Measurements from ENCODE around the gene PCNX2.
A peak's percentile ranks its signal among the peaks of the same experiment; 100 is the strongest.

PCNX2 gene

GRCh38 chr1:233240829-233241682, 54.5 kb downstream of the PCNX2 start:
- TF ChIP-seq, protein P1, sequence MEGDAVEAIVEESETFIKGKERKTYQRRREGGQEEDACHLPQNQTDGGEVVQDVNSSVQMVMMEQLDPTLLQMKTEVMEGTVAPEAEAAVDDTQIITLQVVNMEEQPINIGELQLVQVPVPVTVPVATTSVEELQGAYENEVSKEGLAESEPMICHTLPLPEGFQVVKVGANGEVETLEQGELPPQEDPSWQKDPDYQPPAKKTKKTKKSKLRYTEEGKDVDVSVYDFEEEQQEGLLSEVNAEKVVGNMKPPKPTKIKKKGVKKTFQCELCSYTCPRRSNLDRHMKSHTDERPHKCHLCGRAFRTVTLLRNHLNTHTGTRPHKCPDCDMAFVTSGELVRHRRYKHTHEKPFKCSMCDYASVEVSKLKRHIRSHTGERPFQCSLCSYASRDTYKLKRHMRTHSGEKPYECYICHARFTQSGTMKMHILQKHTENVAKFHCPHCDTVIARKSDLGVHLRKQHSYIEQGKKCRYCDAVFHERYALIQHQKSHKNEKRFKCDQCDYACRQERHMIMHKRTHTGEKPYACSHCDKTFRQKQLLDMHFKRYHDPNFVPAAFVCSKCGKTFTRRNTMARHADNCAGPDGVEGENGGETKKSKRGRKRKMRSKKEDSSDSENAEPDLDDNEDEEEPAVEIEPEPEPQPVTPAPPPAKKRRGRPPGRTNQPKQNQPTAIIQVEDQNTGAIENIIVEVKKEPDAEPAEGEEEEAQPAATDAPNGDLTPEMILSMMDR (IDR thresholded peaks at IDR 0.05; ENCODE audit: insufficient read depth, low read length, missing control alignments) = peak; percentile 82
- no peak overlapping the region for H3K4me3 ChIP-seq (ENCODE audit: low read depth, low read length)
- ChIA-PET POLR2A (interaction anchor here (0.5 kb wide), 1 partner anchor 166 kb away, joined by 3 read pairs; no protein-coding TSS in a partner anchor), CTCF (interaction anchor here (0.5 to 2.1 kb wide), 8 partner anchors 12 to 1374 kb away, joined by 3 to 12 read pairs (median 4); no protein-coding TSS in a partner anchor)
- DNase-seq (ENCODE audit: low read depth, low spot score) = no peak

- no peak overlapping the region for H3K4me3 ChIP-seq (ENCODE audit: low read depth, low read length)
- no peak for DNase-seq (ENCODE audit: low read depth, low spot score)
- ChIA-PET CTCF (interaction anchor here (0.5 to 1.5 kb wide), 5 partner anchors 25 to 1373 kb away, joined by 3 to 5 read pairs (median 3); no protein-coding TSS in a partner anchor), POLR2A (interaction anchor here (0.6 kb wide), 1 partner anchor 43 kb away, joined by 4 read pairs; no protein-coding TSS in a partner anchor)
- TF ChIP-seq, protein P1 (IDR thresholded peaks at IDR 0.05; ENCODE audit: insufficient read depth, low read length, missing control alignments) = no peak
Measured at GRCh38 chr1:233240371-233240770, 55.2 kb downstream of the PCNX2 start.

DNA sequence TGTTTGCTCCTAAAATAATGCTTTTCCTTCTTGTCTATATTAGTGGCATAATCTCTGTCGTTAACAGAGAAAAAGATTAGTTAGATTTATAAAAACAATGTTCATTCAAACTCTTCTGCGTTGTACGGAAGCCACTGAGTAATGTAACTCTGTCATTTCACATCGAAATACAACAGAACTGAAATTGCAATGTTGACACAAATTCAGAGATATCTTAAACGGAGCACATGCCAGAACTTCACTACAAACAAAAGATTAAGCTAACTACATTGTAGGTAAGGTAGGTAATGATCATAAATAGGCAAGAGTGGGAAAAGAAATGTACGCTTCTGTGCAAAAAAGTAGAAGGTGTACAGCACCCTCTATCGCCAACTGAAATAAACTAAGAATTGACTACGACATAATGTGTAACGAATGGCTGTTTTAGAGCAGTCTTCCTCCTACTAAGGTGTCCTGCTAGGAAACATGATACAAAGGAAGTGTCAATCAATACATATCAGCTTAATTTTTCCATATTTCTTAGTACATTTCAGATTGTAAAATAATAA, 56.6 kb downstream of the PCNX2 start:
- TF ChIP-seq, protein P1 (IDR thresholded peaks at IDR 0.05; ENCODE audit: insufficient read depth, low read length, missing control alignments) = no peak
- ChIA-PET CTCF (interaction anchor here (1.1 kb wide), 1 partner anchor 604 kb away, joined by 4 read pairs; no protein-coding TSS in a partner anchor), POLR2A (no interaction called here)
- no peak for DNase-seq (ENCODE audit: low read depth, low spot score)
- H3K4me3 ChIP-seq (ENCODE audit: low read depth, low read length) = no peak overlapping the region

- ChIA-PET CTCF (no interaction called here), POLR2A (no interaction called here)
- no peak for DNase-seq (ENCODE audit: low read depth, low spot score)
- TF ChIP-seq, protein P1 (IDR thresholded peaks at IDR 0.05; ENCODE audit: insufficient read depth, low read length, missing control alignments) = no peak
- H3K4me3 ChIP-seq (ENCODE audit: low read depth, low read length) = no peak overlapping the region
Measured at GRCh38 chr1:233237647-233238046, 57.9 kb downstream of the PCNX2 start.

GRCh38 chr1:233233508-233234040, 62.0 kb downstream of the PCNX2 start:
- TF ChIP-seq, protein P1 (IDR thresholded peaks at IDR 0.05; ENCODE audit: insufficient read depth, low read length, missing control alignments) = no peak
- H3K4me3 ChIP-seq (ENCODE audit: low read depth, low read length) = no peak overlapping the region
- ChIA-PET CTCF (no interaction called here), POLR2A (no interaction called here)
- DNase-seq (ENCODE audit: low read depth, low spot score) = no peak

- no peak for DNase-seq (ENCODE audit: low read depth, low spot score)
- ChIA-PET POLR2A (no interaction called here), CTCF (no interaction called here)
- H3K4me3 ChIP-seq (ENCODE audit: low read depth, low read length) = no peak overlapping the region
- TF ChIP-seq, protein P1 (IDR thresholded peaks at IDR 0.05; ENCODE audit: insufficient read depth, low read length, missing control alignments) = no peak
Measured at GRCh38 chr1:233230011-233230410, 65.5 kb downstream of the PCNX2 start.

All from AG04449 (cell line).